Peyer's patch (tissue), 4 donors: ENCODE measurements around the gene ZGPAT.

Experiments used
- CTCF ChIP-seq, 6 experiments: fragments of 450-650 bp in 4 of 6; fragments of 200-600 bp in 2 of 6; sonication (generic) in 1 of 6; IDR thresholded peaks; one replicate each; pipeline ENCODE4 v1.5.1; 2017 to 2019; ENCODE audit warnings: antibody characterized with exemption in 6 of 6, mild to moderate bottlenecking in 3 of 6, moderate library complexity in 1 of 6
- POLR2A ChIP-seq, 2 donors: fragments of 450-650 bp; IDR thresholded peaks; one replicate each; pipeline ENCODE4 v1.5.1; 2017; ENCODE audit warnings: antibody characterized with exemption in 2 of 2, mild to moderate bottlenecking in 2 of 2, moderate library complexity in 2 of 2

- TF ChIP-seq CTCF (IDR thresholded peaks at IDR 0.05), result no peak
- TF ChIP-seq POLR2A (IDR thresholded peaks at IDR 0.05), result no peak
Observed at GRCh38 chr20:63737945-63738686, 30.3 kb downstream of the ZGPAT start.
